ENCODE measurements around the gene CCDC195.

- TF ChIP-seq CTCF (conservative IDR thresholded peaks at IDR 0.05 in 1 of 2, IDR thresholded peaks at IDR 0.05 in 1 of 2; ENCODE audit: extremely low read depth in 1 of 2, insufficient read depth in 1 of 2, low read depth in 1 of 2, low read length in 2 of 2) (no peak), EZH2 (IDR thresholded peaks at IDR 0.05; ENCODE audit: borderline replicate concordance, low read length) (no peak)
These were observed 58.8 kb downstream of the CCDC195 start for GRCh38 chr2:224657349-224657748.

Measured in mammary epithelial cell (primary cell).